CD4-positive, alpha-beta T cell (primary cell): ENCODE measurements around the gene OR2B6. TPM values are rescaled to one million over a fixed set of nuclear protein-coding genes. Genes with fewer than 3 reads are reported as not detected.

Experiments
- ATAC-seq: fragments of 200-7000 bp; cut with Tn5 transposase; one replicate; pipeline ENCODE4 v1.10.0; 2022; ENCODE audit warnings: mild to moderate bottlenecking; ENCODE audit not compliant: poor library complexity
- CTCF ChIA-PET: fragments of 350-600 bp; sonication (Branson Sonifier 250); formaldehyde crosslinking; loops from one replicate; lab custom pipeline; 2021; ENCODE audit warnings: antibody characterized with exemption, inconsistent platforms; lab: Charles Lee
- POLR2A ChIA-PET: fragments of 350-600 bp; sonication (Branson Sonifier 250); formaldehyde crosslinking; loops from one replicate; lab custom pipeline; 2021; ENCODE audit warnings: antibody characterized with exemption, inconsistent platforms; lab: Charles Lee
- DNase-seq, 14 experiments: peaks; one replicate each; pipeline ENCODE4 v3.0.0-alpha.2; 2013 to 2020; ENCODE audit warnings: mixed read lengths in 2 of 14
- H3K27ac ChIP-seq, 2 donors: one replicate each; pipeline versions ENCODE4 v1.5.1 to v1.7.0; 2013; ENCODE audit warnings: low read length in 2 of 2, low read depth in 1 of 2, mild to moderate bottlenecking in 1 of 2
- H3K27me3 ChIP-seq, 2 experiments: 1 replicate in 1 of 2; 2 replicates in 1 of 2; pipeline versions ENCODE4 v1.6.1 to v1.7.0; 2013; ENCODE audit warnings: low read length in 2 of 2, control low read depth in 1 of 2, mild to moderate bottlenecking in 1 of 2, moderate library complexity in 1 of 2; ENCODE audit not compliant: insufficient read depth in 2 of 2, control insufficient read depth in 1 of 2
- H3K36me3 ChIP-seq: one replicate; pipeline ENCODE4 v1.6.1; 2013; ENCODE audit warnings: low read length, control low read depth; ENCODE audit not compliant: insufficient read depth
- H3K4me1 ChIP-seq: one replicate; pipeline ENCODE4 v1.6.1; 2013; ENCODE audit warnings: low read length, control low read depth; ENCODE audit not compliant: insufficient read depth
- H3K4me3 ChIP-seq: one replicate; pipeline ENCODE4 v1.5.1; 2013; ENCODE audit warnings: mild to moderate bottlenecking, low read length, moderate library complexity
- H3K9me3 ChIP-seq, 2 experiments: 1 replicate in 1 of 2; 2 replicates in 1 of 2; pipeline versions ENCODE4 v1.6.1 to v1.7.0; 2013; ENCODE audit warnings: low read length in 2 of 2, mild to moderate bottlenecking in 2 of 2, control low read depth in 1 of 2, moderate library complexity in 1 of 2; ENCODE audit not compliant: control insufficient read depth in 1 of 2, insufficient read depth in 1 of 2
- H3K27ac Mint-ChIP-seq: one replicate; pipeline ENCODE4 v1.8.0; 2020; ENCODE audit warnings: mixed read lengths
- H3K27me3 Mint-ChIP-seq: one replicate; pipeline ENCODE4 v1.8.0; 2021; ENCODE audit warnings: mixed read lengths
- H3K36me3 Mint-ChIP-seq: one replicate; pipeline ENCODE4 v1.8.0; 2021; ENCODE audit warnings: low read depth, mixed read lengths
- H3K4me1 Mint-ChIP-seq: one replicate; pipeline ENCODE4 v1.8.0; 2021; ENCODE audit warnings: low read depth, mixed read lengths
- H3K4me3 Mint-ChIP-seq: one replicate; pipeline ENCODE4 v1.8.0; 2020; ENCODE audit warnings: mild to moderate bottlenecking, mixed read lengths
- H3K9me3 Mint-ChIP-seq: one replicate; pipeline ENCODE4 v1.8.0; 2020; ENCODE audit warnings: mixed read lengths
- intact Hi-C, 2 experiments: fragments of 100-400 bp; cut with DNase I in 1 of 2; cut with micrococcal nuclease in 1 of 2; formaldehyde crosslinking; loops; one replicate each; pipeline versions ENCODE4 v1.15.1 to v1.9.0; 2023 to 2025; cut with DNase I, micrococcal nuclease
- polyA plus RNA-seq, 2 donors: library from polyadenylated mRNA; unstranded; fragments of 120-200 nt; gene quantifications; one replicate each; pipeline ENCODE4 v1.2.1, GENCODE V29; 2013
- total RNA-seq, 174 experiments: library from RNA in 2 of 174; stranded (reverse) in 2 of 174; gene quantifications; one replicate each; pipeline ENCODE4 v1.2.3 and lab custom pipeline; 2021 to 2026
- TF ChIP-seq, protein P1 (sequence below): fragments of 200-600 bp; IDR thresholded peaks from one replicate; pipeline ENCODE4 v1.8.0; 2022; ENCODE audit warnings: antibody characterized with exemption, mild to moderate bottlenecking

The OR2B6 gene
- total RNA-seq (not detected), total RNA-seq (lab: John Stamatoyannopoulos, UW) (0 to 0.15 (median 0) reads per million in 172 experiments)
- polyA plus RNA-seq (2013, experiment 1 of 2) = not detected
- not detected for polyA plus RNA-seq (2013, experiment 2 of 2)

DNA sequence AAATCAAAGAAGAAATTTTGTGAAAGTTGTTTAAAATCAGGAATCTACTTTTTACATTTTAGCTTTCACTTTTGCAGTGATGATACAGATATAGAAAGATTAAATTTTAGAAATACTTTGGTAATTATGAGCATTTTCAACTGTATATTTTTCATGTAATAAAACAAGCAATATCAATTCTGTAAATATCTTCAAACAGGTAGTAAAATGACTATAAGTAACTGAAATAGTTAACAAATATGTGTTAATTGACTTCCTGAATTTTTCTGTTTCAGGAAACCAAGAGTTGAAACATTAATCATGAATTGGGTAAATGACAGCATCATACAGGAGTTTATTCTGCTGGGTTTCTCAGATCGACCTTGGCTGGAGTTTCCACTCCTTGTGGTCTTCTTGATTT, at the start of gene OR2B6:
TSS of gene OR2B6 (plus strand) at position 301 of the 400 bp plus-strand sequence. CDS start at position 301, 0 bp downstream.
- H3K9me3 ChIP-seq = no peaks in the 10 kb centered on the region
- H3K9me3 Mint-ChIP-seq = no peaks in the 10 kb centered on the region
- CTCF ChIA-PET = no interaction called here
- POLR2A ChIA-PET = interaction anchor here (0.6 kb wide), 1 partner anchor 607 kb away, joined by 3 read pairs; no protein-coding TSS in a partner anchor
- ATAC-seq (no peak), DNase-seq (no peak)
- H3K27ac ChIP-seq = no peak within 1 kb of the TSS
- H3K27me3 ChIP-seq = peaks cover 14 to 42% of the 10 kb centered on the region in 2 experiments
- intact Hi-C loops = no loop called here
- H3K27me3 Mint-ChIP-seq = peaks cover 71% of the 10 kb centered on the region
- H3K4me1 ChIP-seq = no peaks in the 10 kb centered on the region
- no peak within 1 kb of the TSS for H3K4me3 ChIP-seq
- no peak within 1 kb of the TSS for H3K4me3 Mint-ChIP-seq
- no peaks in the 10 kb centered on the region for H3K36me3 Mint-ChIP-seq
- H3K4me1 Mint-ChIP-seq = no peaks in the 10 kb centered on the region
- no peak within 1 kb of the TSS for H3K27ac Mint-ChIP-seq
- TF ChIP-seq, protein P1, sequence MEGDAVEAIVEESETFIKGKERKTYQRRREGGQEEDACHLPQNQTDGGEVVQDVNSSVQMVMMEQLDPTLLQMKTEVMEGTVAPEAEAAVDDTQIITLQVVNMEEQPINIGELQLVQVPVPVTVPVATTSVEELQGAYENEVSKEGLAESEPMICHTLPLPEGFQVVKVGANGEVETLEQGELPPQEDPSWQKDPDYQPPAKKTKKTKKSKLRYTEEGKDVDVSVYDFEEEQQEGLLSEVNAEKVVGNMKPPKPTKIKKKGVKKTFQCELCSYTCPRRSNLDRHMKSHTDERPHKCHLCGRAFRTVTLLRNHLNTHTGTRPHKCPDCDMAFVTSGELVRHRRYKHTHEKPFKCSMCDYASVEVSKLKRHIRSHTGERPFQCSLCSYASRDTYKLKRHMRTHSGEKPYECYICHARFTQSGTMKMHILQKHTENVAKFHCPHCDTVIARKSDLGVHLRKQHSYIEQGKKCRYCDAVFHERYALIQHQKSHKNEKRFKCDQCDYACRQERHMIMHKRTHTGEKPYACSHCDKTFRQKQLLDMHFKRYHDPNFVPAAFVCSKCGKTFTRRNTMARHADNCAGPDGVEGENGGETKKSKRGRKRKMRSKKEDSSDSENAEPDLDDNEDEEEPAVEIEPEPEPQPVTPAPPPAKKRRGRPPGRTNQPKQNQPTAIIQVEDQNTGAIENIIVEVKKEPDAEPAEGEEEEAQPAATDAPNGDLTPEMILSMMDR = no peak
- no peaks in the 10 kb centered on the region for H3K36me3 ChIP-seq

DNA sequence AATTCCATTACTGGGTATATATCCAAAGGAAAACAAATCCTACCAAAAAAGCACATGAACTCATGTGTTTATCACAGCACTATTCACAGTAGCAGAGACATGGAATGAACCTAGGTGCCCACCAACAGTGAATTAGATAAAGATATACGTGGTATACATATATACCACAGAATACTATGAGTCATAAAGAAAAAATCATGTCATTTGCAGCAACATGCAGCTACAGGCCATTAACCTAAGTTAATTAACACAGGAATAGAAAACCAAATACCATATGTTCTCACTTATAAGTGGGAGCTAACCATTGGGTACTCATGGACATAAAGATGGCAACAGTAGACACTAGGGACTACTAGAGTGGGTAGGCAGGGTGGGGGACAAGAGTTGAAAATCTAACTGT, 49.0 kb upstream of the OR2B6 start:
- peaks cover 6% of the 10 kb centered on the region for H3K4me1 ChIP-seq
- H3K27ac Mint-ChIP-seq = no peak overlapping the region
- H3K4me3 Mint-ChIP-seq = no peak overlapping the region
- peaks cover under 1% of the 10 kb centered on the region for H3K36me3 Mint-ChIP-seq
- DNase-seq (no peak), ATAC-seq (no peak)
- TF ChIP-seq, protein P1 = no peak
- peaks cover 0 to 4% of the 10 kb centered on the region in 2 experiments for H3K9me3 ChIP-seq
- peaks cover under 1% of the 10 kb centered on the region for H3K4me1 Mint-ChIP-seq
- intact Hi-C loops = loop anchor here in 1 of 2 experiments (10.0 kb wide), 3 partner anchors 177 to 927 kb away; partner anchors contain the start of gene ZNF165
- no peaks in the 10 kb centered on the region for H3K36me3 ChIP-seq
- H3K27me3 Mint-ChIP-seq = peaks cover 29% of the 10 kb centered on the region
- H3K9me3 Mint-ChIP-seq = no peaks in the 10 kb centered on the region
- ChIA-PET CTCF (no interaction called here), POLR2A (no interaction called here)
- H3K27ac ChIP-seq = no peak overlapping the region
- H3K27me3 ChIP-seq = no peaks in the 10 kb centered on the region
- H3K4me3 ChIP-seq = no peak overlapping the region

DNA sequence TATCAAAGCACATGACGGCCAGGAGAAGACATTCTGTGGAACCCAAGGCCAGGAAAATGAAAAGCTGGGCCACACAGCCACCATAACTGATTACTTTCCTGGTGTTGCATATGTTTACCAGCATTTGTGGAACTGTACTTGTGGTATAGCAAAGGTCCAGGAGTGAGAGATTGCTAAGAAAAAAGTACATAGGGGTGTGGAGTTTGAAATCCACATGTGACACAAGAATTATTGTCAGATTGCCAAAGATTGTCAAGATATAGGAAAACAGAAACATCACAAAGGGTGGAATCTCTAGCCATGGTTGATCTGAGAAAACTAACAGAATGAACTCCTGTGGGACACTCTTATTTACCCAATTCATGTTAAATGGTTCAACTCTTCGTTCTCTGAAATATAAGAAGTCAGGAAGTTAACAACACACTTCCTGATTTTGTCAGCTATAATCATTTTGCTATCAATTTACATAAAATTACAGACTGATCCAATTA, 45.0 kb upstream of the OR2B6 start, which contains the start of gene OR2B2:
TSS of gene OR2B2 (minus strand) at position 441 of the 491 bp plus-strand sequence. CDS start at position 364, 77 bp downstream.
- Mint-ChIP-seq H3K36me3 (no peaks in the 10 kb centered on the region), H3K27ac (no peak within 1 kb of the TSS), H3K9me3 (no peaks in the 10 kb centered on the region), H3K27me3 (peaks cover 46% of the 10 kb centered on the region), H3K4me3 (no peak within 1 kb of the TSS), H3K4me1 (no peaks in the 10 kb centered on the region)
- Histone ChIP-seq H3K36me3 (no peaks in the 10 kb centered on the region), H3K4me1 (no peaks in the 10 kb centered on the region), H3K27me3 (peaks cover 0 to 7% of the 10 kb centered on the region in 2 experiments), H3K4me3 (no peak within 1 kb of the TSS), H3K9me3 (no peaks in the 10 kb centered on the region), H3K27ac (no peak within 1 kb of the TSS)
- intact Hi-C loops = no loop called here
- DNase-seq (no peak), ATAC-seq (no peak)
- ChIA-PET CTCF (no interaction called here), POLR2A (no interaction called here)
- TF ChIP-seq, protein P1 = no peak
